Measurements from ENCODE around the gene CCDC120. TPM values are rescaled to one million over a fixed set of nuclear protein-coding genes. Genes with fewer than 3 reads are reported as not detected.

CCDC120 gene
- total RNA-seq: 4.4 and 5.1 TPM in 2 replicates

- Mint-ChIP-seq H3K27ac (no peak within 1 kb of the TSS), H3K36me3 (ENCODE audit: low read depth) (peaks cover 3% of the 10 kb centered on the region), H3K4me1 (ENCODE audit: low read depth) (peaks cover 20% of the 10 kb centered on the region), H3K27me3 (ENCODE audit: insufficient read depth) (no peaks in the 10 kb centered on the region), H3K4me3 (no peak within 1 kb of the TSS), H3K9me3 (no peaks in the 10 kb centered on the region)
- intact Hi-C loops (cut with micrococcal nuclease): no loop called here
- no peak for DNase-seq (ENCODE audit: low spot score)
These were observed at the start of gene CCDC120 for GRCh38 chrX:49058794-49059193. TSS of gene CCDC120 (plus strand) at chrX:49058999. CDS start at chrX:49062042, 3,043 bp downstream.

GRCh38 chrX:49019050-49019449, 39.7 kb upstream of the CCDC120 start:
- Mint-ChIP-seq H3K4me3 (no peak overlapping the region), H3K36me3 (ENCODE audit: low read depth) (no peaks in the 10 kb centered on the region), H3K4me1 (ENCODE audit: low read depth) (no peaks in the 10 kb centered on the region), H3K27ac (no peak overlapping the region), H3K9me3 (no peaks in the 10 kb centered on the region), H3K27me3 (ENCODE audit: insufficient read depth) (no peaks in the 10 kb centered on the region)
- no peak for DNase-seq (ENCODE audit: low spot score)
- intact Hi-C loops (cut with micrococcal nuclease): no loop called here

GRCh38 chrX:49019599-49020249, 39.1 kb upstream of the CCDC120 start:
- peaks cover 5% of the 10 kb centered on the region for H3K36me3 Mint-ChIP-seq (ENCODE audit: low read depth)
- H3K4me3 Mint-ChIP-seq: no peak overlapping the region

GRCh38 chrX:49029876-49030275, 28.9 kb upstream of the CCDC120 start:
- H3K27me3 Mint-ChIP-seq (ENCODE audit: insufficient read depth): no peaks in the 10 kb centered on the region
- peaks cover 19% of the 10 kb centered on the region for H3K36me3 Mint-ChIP-seq (ENCODE audit: low read depth)
- no peaks in the 10 kb centered on the region for H3K9me3 Mint-ChIP-seq
- no peaks in the 10 kb centered on the region for H3K4me1 Mint-ChIP-seq (ENCODE audit: low read depth)
- no peak for DNase-seq (ENCODE audit: low spot score)
- no peak overlapping the region for H3K27ac Mint-ChIP-seq
- intact Hi-C loops (cut with micrococcal nuclease): no loop called here
- no peak overlapping the region for H3K4me3 Mint-ChIP-seq

More at GRCh38 chrX:49019599-49020249, 39.1 kb upstream of the CCDC120 start:
- no peak for DNase-seq (ENCODE audit: low spot score)
- Mint-ChIP-seq H3K4me1 (ENCODE audit: low read depth) (no peaks in the 10 kb centered on the region), H3K27me3 (ENCODE audit: insufficient read depth) (no peaks in the 10 kb centered on the region), H3K9me3 (no peaks in the 10 kb centered on the region), H3K27ac (no peak overlapping the region)
- intact Hi-C loops (cut with micrococcal nuclease): no loop called here

- Mint-ChIP-seq H3K27me3 (ENCODE audit: insufficient read depth) (no peaks in the 10 kb centered on the region), H3K36me3 (ENCODE audit: low read depth) (peaks cover 19% of the 10 kb centered on the region), H3K4me1 (ENCODE audit: low read depth) (no peaks in the 10 kb centered on the region), H3K4me3 (no peak overlapping the region), H3K27ac (no peak overlapping the region), H3K9me3 (no peaks in the 10 kb centered on the region)
- DNase-seq (ENCODE audit: low spot score): no peak
- intact Hi-C loops (cut with micrococcal nuclease): no loop called here
These were observed 28.5 kb upstream of the CCDC120 start for GRCh38 chrX:49030283-49030682.

GRCh38 chrX:49037883-49038475, 20.8 kb upstream of the CCDC120 start:
- Mint-ChIP-seq H3K27me3 (ENCODE audit: insufficient read depth) (no peaks in the 10 kb centered on the region), H3K9me3 (no peaks in the 10 kb centered on the region), H3K27ac (peak overlapping the region; percentile 22), H3K4me1 (ENCODE audit: low read depth) (peaks cover 31% of the 10 kb centered on the region), H3K4me3 (no peak overlapping the region), H3K36me3 (ENCODE audit: low read depth) (peaks cover 28% of the 10 kb centered on the region)
- DNase-seq (ENCODE audit: low spot score): no peak
- intact Hi-C loops (cut with micrococcal nuclease): no loop called here

- H3K4me1 Mint-ChIP-seq (ENCODE audit: low read depth): peaks cover 39% of the 10 kb centered on the region
- peaks cover 22% of the 10 kb centered on the region for H3K36me3 Mint-ChIP-seq (ENCODE audit: low read depth)
- H3K9me3 Mint-ChIP-seq: no peaks in the 10 kb centered on the region
- H3K27ac Mint-ChIP-seq: peak overlapping the region; percentile 71
- intact Hi-C loops (cut with micrococcal nuclease): loop anchor here (5.0 kb wide), 1 partner anchor 83 kb away; the partner anchor contains the start of gene GPKOW
- peak overlapping the region; percentile 70 for H3K4me3 Mint-ChIP-seq
- no peaks in the 10 kb centered on the region for H3K27me3 Mint-ChIP-seq (ENCODE audit: insufficient read depth)
- DNase-seq (ENCODE audit: low spot score): peak; percentile 33
These were observed 19.0 kb upstream of the CCDC120 start for GRCh38 chrX:49039598-49040375.

GRCh38 chrX:49040376-49040955, 18.3 kb upstream of the CCDC120 start:
- Mint-ChIP-seq H3K27me3 (ENCODE audit: insufficient read depth) (no peaks in the 10 kb centered on the region), H3K9me3 (no peaks in the 10 kb centered on the region), H3K4me3 (peak overlapping the region; percentile 96), H3K4me1 (ENCODE audit: low read depth) (peaks cover 39% of the 10 kb centered on the region), H3K36me3 (ENCODE audit: low read depth) (peaks cover 22% of the 10 kb centered on the region), H3K27ac (peak overlapping the region; percentile 95)
- DNase-seq (ENCODE audit: low spot score): no peak
- intact Hi-C loops (cut with micrococcal nuclease): loop anchor here (5.0 kb wide), 1 partner anchor 82 kb away; the partner anchor contains the start of gene GPKOW

- H3K27me3 Mint-ChIP-seq (ENCODE audit: insufficient read depth): no peaks in the 10 kb centered on the region
- H3K4me3 Mint-ChIP-seq: peak overlapping the region; percentile 96
- H3K36me3 Mint-ChIP-seq (ENCODE audit: low read depth): peaks cover 22% of the 10 kb centered on the region
- intact Hi-C loops (cut with micrococcal nuclease): loop anchor here (2.0 to 5.0 kb wide), 2 partner anchors 37 to 80 kb away; partner anchors contain the start of genes GPKOW and WDR45
- H3K27ac Mint-ChIP-seq: peak overlapping the region; percentile 95
- H3K4me1 Mint-ChIP-seq (ENCODE audit: low read depth): peaks cover 39% of the 10 kb centered on the region
- DNase-seq (ENCODE audit: low spot score): no peak
- no peaks in the 10 kb centered on the region for H3K9me3 Mint-ChIP-seq
These were observed 16.8 kb upstream of the CCDC120 start for GRCh38 chrX:49041744-49042580.

GRCh38 chrX:49042581-49043219, 16.1 kb upstream of the CCDC120 start:
- DNase-seq (ENCODE audit: low spot score): no peak
- Mint-ChIP-seq H3K27me3 (ENCODE audit: insufficient read depth) (no peaks in the 10 kb centered on the region), H3K9me3 (no peaks in the 10 kb centered on the region), H3K27ac (peak overlapping the region; percentile 95), H3K4me3 (peak overlapping the region; percentile 96), H3K4me1 (ENCODE audit: low read depth) (peaks cover 39% of the 10 kb centered on the region), H3K36me3 (ENCODE audit: low read depth) (peaks cover 21% of the 10 kb centered on the region)
- intact Hi-C loops (cut with micrococcal nuclease): loop anchor here (1.0 to 5.0 kb wide), 15 partner anchors 11 to 503 kb away; partner anchors contain the start of genes GPKOW, GRIPAP1, PIM2 and PPP1R3F

- peak within 1 kb of the TSS; percentile 95 for H3K27ac Mint-ChIP-seq
- peak; percentile 94 for DNase-seq (ENCODE audit: low spot score)
- no peaks in the 10 kb centered on the region for H3K27me3 Mint-ChIP-seq (ENCODE audit: insufficient read depth)
- H3K36me3 Mint-ChIP-seq (ENCODE audit: low read depth): peaks cover 17% of the 10 kb centered on the region
- peak within 1 kb of the TSS; percentile 96 for H3K4me3 Mint-ChIP-seq
- H3K9me3 Mint-ChIP-seq: no peaks in the 10 kb centered on the region
- intact Hi-C loops (cut with micrococcal nuclease): loop anchor here (1.0 to 5.0 kb wide), 15 partner anchors 10 to 504 kb away; partner anchors contain the start of genes GPKOW, GRIPAP1, PIM2 and PPP1R3F
- peaks cover 39% of the 10 kb centered on the region for H3K4me1 Mint-ChIP-seq (ENCODE audit: low read depth)
These were observed 15.4 kb upstream of the CCDC120 start, which contains the start of gene TFE3 for GRCh38 chrX:49043220-49043986. TSS of gene TFE3 (minus strand) at chrX:49043357. CDS start at chrX:49043226, 131 bp downstream.
